Neuronal stem cell (in vitro differentiated cells): ENCODE measurements around the gene CCNB2. TPM values are rescaled to one million over a fixed set of nuclear protein-coding genes. Genes with fewer than 3 reads are reported as not detected.

ENCODE experiments used
- DNase-seq: peaks from one replicate; pipeline ENCODE4 v3.0.0-alpha.2; 2013; ENCODE audit warnings: low spot score
- H2AFZ ChIP-seq: one replicate; pipeline ENCODE4 v1.6.1; 2013; ENCODE audit warnings: mild to moderate bottlenecking, low read length, inconsistent platforms
- H2AK5ac ChIP-seq: 2 replicates; pipeline ENCODE4 v1.6.1; 2013; ENCODE audit warnings: low read depth, mild to moderate bottlenecking, inconsistent platforms, low read length, moderate library complexity, mixed read lengths
- H2BK120ac ChIP-seq: 2 replicates; pipeline ENCODE4 v1.6.1; 2013; ENCODE audit warnings: low read depth, mild to moderate bottlenecking, inconsistent platforms, low read length, moderate library complexity, mixed read lengths
- H2BK12ac ChIP-seq: one replicate; pipeline ENCODE4 v1.6.1; 2013; ENCODE audit warnings: low read length, inconsistent platforms
- H2BK15ac ChIP-seq: 2 replicates; pipeline ENCODE4 v1.6.1; 2013; ENCODE audit warnings: mild to moderate bottlenecking, low read length, inconsistent platforms, mixed read lengths
- H2BK5ac ChIP-seq: one replicate; pipeline ENCODE4 v1.6.1; 2013; ENCODE audit warnings: inconsistent platforms, mild to moderate bottlenecking, low read length, moderate library complexity
- H3K14ac ChIP-seq: one replicate; pipeline ENCODE4 v1.6.1; 2013; ENCODE audit warnings: low read length, inconsistent platforms
- H3K18ac ChIP-seq: 2 replicates; pipeline ENCODE4 v1.6.1; 2013; ENCODE audit warnings: low read length, inconsistent platforms
- H3K23ac ChIP-seq: 2 replicates; pipeline ENCODE4 v1.6.1; 2013; ENCODE audit warnings: low read depth, mild to moderate bottlenecking, mixed read lengths, low read length, inconsistent platforms; ENCODE audit not compliant: poor library complexity
- H3K27ac ChIP-seq: replicated peaks from 3 replicates; pipeline ENCODE4 v1.5.1; 2013; ENCODE audit warnings: low read length, inconsistent platforms
- H3K27me3 ChIP-seq, 3 experiments: 2 replicates each; pipeline ENCODE4 v1.6.1; 2013; ENCODE audit warnings: low read length in 3 of 3, mild to moderate bottlenecking in 2 of 3, inconsistent platforms in 1 of 3, low read depth in 1 of 3, mixed read lengths in 1 of 3, moderate library complexity in 1 of 3; ENCODE audit not compliant: control insufficient read depth in 3 of 3, insufficient read depth in 3 of 3
- H3K36me3 ChIP-seq, 2 donors: replicated peaks in 1 of 2; 2 replicates each; pipeline ENCODE4 v1.6.1; 2013; ENCODE audit warnings: low read length in 2 of 2; ENCODE audit not compliant: control insufficient read depth in 2 of 2, insufficient read depth in 2 of 2
- H3K4ac ChIP-seq: 2 replicates; pipeline ENCODE4 v1.6.1; 2013; ENCODE audit warnings: inconsistent platforms, mild to moderate bottlenecking, low read length, moderate library complexity
- H3K4me1 ChIP-seq, 2 donors: 1 replicate in 1 of 2; 2 replicates in 1 of 2; pipeline ENCODE4 v1.6.1; 2013; ENCODE audit warnings: low read length in 2 of 2, low read depth in 1 of 2; ENCODE audit not compliant: control insufficient read depth in 2 of 2, insufficient read depth in 1 of 2
- H3K4me2 ChIP-seq: one replicate; pipeline ENCODE4 v1.6.1; 2013; ENCODE audit warnings: mild to moderate bottlenecking, low read length, inconsistent platforms; ENCODE audit not compliant: insufficient read depth, poor library complexity, severe bottlenecking
- H3K4me3 ChIP-seq, 2 donors: 2 replicates each; pipeline ENCODE4 v1.5.1; 2013; ENCODE audit warnings: low read length in 2 of 2, mild to moderate bottlenecking in 2 of 2, inconsistent platforms in 1 of 2, moderate library complexity in 1 of 2
- H3K79me1 ChIP-seq: one replicate; pipeline ENCODE4 v1.6.1; 2013; ENCODE audit warnings: low read depth, mild to moderate bottlenecking, inconsistent platforms, low read length, moderate library complexity
- H3K9ac ChIP-seq: one replicate; pipeline ENCODE4 v1.6.1; 2013; ENCODE audit warnings: mild to moderate bottlenecking, low read depth, low read length, inconsistent platforms; ENCODE audit not compliant: poor library complexity
- H3K9me3 ChIP-seq, 2 donors: replicated peaks in 1 of 2; 2 replicates each; pipeline versions ENCODE3 to v1.6.1; 2013; ENCODE audit warnings: low read length in 2 of 2, mild to moderate bottlenecking in 2 of 2, inconsistent platforms in 1 of 2, low read depth in 1 of 2, mixed read lengths in 1 of 2, moderate library complexity in 1 of 2; ENCODE audit not compliant: control insufficient read depth in 2 of 2, insufficient read depth in 1 of 2
- H4K8ac ChIP-seq: one replicate; pipeline ENCODE4 v1.6.1; 2013; ENCODE audit warnings: low read depth, mild to moderate bottlenecking, inconsistent platforms, low read length, moderate library complexity
- H4K91ac ChIP-seq: one replicate; pipeline ENCODE4 v1.6.1; 2013; ENCODE audit warnings: low read length, low read depth, mild to moderate bottlenecking, inconsistent platforms; ENCODE audit not compliant: poor library complexity
- WGBS, 2 donors: extraction: QIAGEN DNeasy Blood & Tissue Kit; methylation state at CpG; one replicate each; pipeline ENCODE4 v1.1.7; 2013; ENCODE audit warnings: missing lambda C conversion rate in 2 of 2, mixed read lengths in 1 of 2; ENCODE audit not compliant: insufficient read length in 2 of 2, insufficient replicate concordance in 1 of 2; ENCODE audit errors: extremely low coverage in 2 of 2; 5-methylcytosine and 5-hydroxymethylcytosine counted together
- polyA plus RNA-seq, 2 experiments: library from polyadenylated mRNA; stranded (reverse); fragments of 200-250 nt; gene quantifications; one replicate each; pipeline ENCODE4 v1.2.3, GENCODE V29; 2013

CCNB2 gene
- 183 TPM for polyA plus RNA-seq (2013, experiment 1 of 2)
- polyA plus RNA-seq (2013, experiment 2 of 2) = 186 TPM

DNA sequence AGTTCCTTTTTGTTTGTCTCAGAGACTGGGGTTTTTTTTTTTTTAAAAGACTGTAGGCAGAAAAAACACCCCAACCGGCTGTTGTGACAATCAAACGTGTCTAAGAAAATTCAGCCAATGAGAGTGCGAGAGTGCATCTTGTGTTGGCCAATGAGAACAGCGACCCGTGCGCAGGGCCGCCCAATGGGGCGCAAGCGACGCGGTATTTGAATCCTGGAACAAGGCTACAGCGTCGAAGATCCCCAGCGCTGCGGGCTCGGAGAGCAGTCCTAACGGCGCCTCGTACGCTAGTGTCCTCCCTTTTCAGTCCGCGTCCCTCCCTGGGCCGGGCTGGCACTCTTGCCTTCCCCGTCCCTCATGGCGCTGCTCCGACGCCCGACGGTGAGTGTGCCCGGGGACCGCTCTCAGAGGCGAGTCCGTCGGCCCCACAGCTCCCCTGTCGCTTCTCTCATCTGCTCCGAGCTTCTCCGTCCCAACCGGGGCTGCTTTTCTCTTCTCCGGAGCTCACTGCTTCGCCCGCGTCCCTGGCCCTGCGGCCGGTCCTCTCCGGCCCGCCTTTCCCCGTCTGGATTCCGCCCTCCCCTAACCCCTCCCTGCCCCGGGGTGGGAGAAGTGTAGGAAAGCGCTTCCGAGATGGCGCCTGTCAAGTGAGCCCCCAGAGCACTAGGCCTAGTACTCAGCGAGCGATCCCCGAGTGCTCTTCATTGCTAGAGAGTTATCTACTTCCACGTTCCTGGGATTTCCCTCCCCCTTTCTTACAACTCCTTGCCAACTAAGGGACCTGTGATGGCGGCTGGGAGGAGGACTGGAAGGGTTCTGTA lies at the start of gene CCNB2:
Gene CCNB2 (plus strand): TSS at position 235 of the 821 bp plus-strand sequence. CDS start 123 bp downstream, at position 358.
- Histone ChIP-seq H2AFZ (peak within 1 kb of the TSS; percentile 89), H2BK15ac (no peak within 1 kb of the TSS), H4K91ac (no peak within 1 kb of the TSS)

DNA sequence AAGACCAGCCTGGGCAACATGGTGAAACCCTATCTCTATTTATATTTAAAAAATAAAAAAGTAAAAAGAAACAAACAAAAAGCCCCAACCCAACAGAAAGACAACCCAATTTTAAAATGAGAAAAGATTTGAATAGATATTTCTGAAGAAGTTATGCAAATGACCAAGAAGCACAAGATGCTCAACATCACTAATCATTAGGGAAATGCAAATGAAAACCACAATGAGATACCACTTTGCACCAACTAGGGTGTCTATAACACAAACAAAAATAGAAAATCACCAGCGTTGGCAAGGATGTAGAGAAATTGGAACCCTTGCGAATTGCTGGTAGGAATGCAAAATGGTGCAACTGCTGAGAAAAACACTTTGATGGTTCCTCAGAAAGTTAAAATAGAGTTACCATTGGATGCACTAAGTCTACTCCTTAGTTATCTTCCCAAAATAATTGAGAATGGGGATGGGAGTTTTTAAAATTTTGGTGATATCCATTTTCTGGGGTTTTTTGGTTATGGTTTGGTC lies 45.8 kb upstream of the CCNB2 start:
- H2BK5ac ChIP-seq = no peak overlapping the region
- H2AFZ ChIP-seq = no peak overlapping the region
- no peak overlapping the region for H3K14ac ChIP-seq
- H4K91ac ChIP-seq = no peak overlapping the region
- H3K4me3 ChIP-seq = no peak overlapping the region
- H3K9ac ChIP-seq = no peak overlapping the region
- H3K18ac ChIP-seq = no peak overlapping the region
- no peak for DNase-seq
- no peak overlapping the region for H3K4me2 ChIP-seq
- H3K27ac ChIP-seq = no peak overlapping the region
- peaks cover 19 to 99% of the 10 kb centered on the region in 2 donors for H3K36me3 ChIP-seq
- no peaks in the 10 kb centered on the region for H3K27me3 ChIP-seq
- no peak overlapping the region for H2BK15ac ChIP-seq
- no peak overlapping the region for H3K4ac ChIP-seq
- no peaks in the 10 kb centered on the region for H3K79me1 ChIP-seq
- no peak overlapping the region for H3K23ac ChIP-seq
- H2BK120ac ChIP-seq = no peak overlapping the region
- no peaks in the 10 kb centered on the region for H3K4me1 ChIP-seq
- no peak overlapping the region for H2AK5ac ChIP-seq
- no CpG with 5 or more reads among the region's 2 CpGs for WGBS, 2 donors
- no peaks in the 10 kb centered on the region for H3K9me3 ChIP-seq
- H4K8ac ChIP-seq = no peak overlapping the region
- H2BK12ac ChIP-seq = no peak overlapping the region

More for the DNA sequence above, at the start of gene CCNB2:
- DNase-seq = peak; percentile 90
- peak within 1 kb of the TSS; percentile 33 for H2BK5ac ChIP-seq
- H2BK12ac ChIP-seq = no peak within 1 kb of the TSS
- H2BK120ac ChIP-seq = no peak within 1 kb of the TSS
- no peaks in the 10 kb centered on the region for H3K27me3 ChIP-seq
- H3K23ac ChIP-seq = peak within 1 kb of the TSS; percentile 5
- no peak within 1 kb of the TSS for H3K4ac ChIP-seq
- no peaks in the 10 kb centered on the region for H3K9me3 ChIP-seq
- peaks cover 9 to 38% of the 10 kb centered on the region in 2 donors for H3K36me3 ChIP-seq
- H3K18ac ChIP-seq = peak within 1 kb of the TSS; percentile 86
- peak within 1 kb of the TSS; percentile 60 for H3K4me2 ChIP-seq
- no CpG with 5 or more reads among the region's 57 CpGs for WGBS, 2 donors
- peak within 1 kb of the TSS; percentile 92 for H3K9ac ChIP-seq
- H3K4me1 ChIP-seq = no peaks in the 10 kb centered on the region
- no peak within 1 kb of the TSS for H4K8ac ChIP-seq
- H2AK5ac ChIP-seq = peak within 1 kb of the TSS; percentile 30
- peak within 1 kb of the TSS; percentile 68 to 94 for H3K4me3 ChIP-seq
- H3K79me1 ChIP-seq = peaks cover 2% of the 10 kb centered on the region
- no peak within 1 kb of the TSS for H3K14ac ChIP-seq
- peak within 1 kb of the TSS; percentile 89 for H3K27ac ChIP-seq

- H2BK120ac ChIP-seq = no peak overlapping the region
- no peak overlapping the region for H3K4ac ChIP-seq
- H2AK5ac ChIP-seq = no peak overlapping the region
- DNase-seq = no peak
- no peak overlapping the region for H4K91ac ChIP-seq
- no peak overlapping the region for H2BK15ac ChIP-seq
- no CpG with 5 or more reads among the region's 4 CpGs for WGBS, 2 donors
- no peak overlapping the region for H3K4me3 ChIP-seq
- no peak overlapping the region for H4K8ac ChIP-seq
- no peaks in the 10 kb centered on the region for H3K79me1 ChIP-seq
- H3K23ac ChIP-seq = no peak overlapping the region
- no peak overlapping the region for H2AFZ ChIP-seq
- H3K27me3 ChIP-seq = no peaks in the 10 kb centered on the region
- no peak overlapping the region for H3K14ac ChIP-seq
- H3K4me2 ChIP-seq = no peak overlapping the region
- no peak overlapping the region for H3K18ac ChIP-seq
- H3K9ac ChIP-seq = no peak overlapping the region
- peaks cover 19 to 98% of the 10 kb centered on the region in 2 donors for H3K36me3 ChIP-seq
- no peak overlapping the region for H2BK12ac ChIP-seq
- H2BK5ac ChIP-seq = no peak overlapping the region
- H3K4me1 ChIP-seq = no peaks in the 10 kb centered on the region
- H3K27ac ChIP-seq = no peak overlapping the region
- H3K9me3 ChIP-seq = no peaks in the 10 kb centered on the region
Measured at GRCh38 chr15:59060348-59060747, 44.6 kb upstream of the CCNB2 start.

DNA sequence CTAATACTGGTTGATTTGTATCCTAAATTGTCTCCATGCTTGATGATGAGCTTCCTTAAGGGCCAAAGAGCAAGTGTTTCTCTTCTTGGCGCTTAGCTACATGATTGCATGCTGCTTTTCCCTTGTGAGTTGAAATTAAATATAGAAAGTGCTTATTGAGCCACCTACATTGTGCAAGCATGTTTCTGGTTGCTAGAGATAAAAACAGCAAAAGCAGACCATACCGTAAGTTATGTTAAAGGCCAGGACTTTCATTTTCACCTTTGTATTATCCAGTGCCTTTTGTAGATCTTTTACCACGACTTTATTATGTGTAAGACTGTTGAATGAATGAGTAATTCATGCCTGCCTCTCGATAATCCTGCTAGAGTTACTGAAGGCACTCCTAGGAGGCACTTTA lies 41.9 kb upstream of the CCNB2 start:
- no peak overlapping the region for H2BK5ac ChIP-seq
- no peak overlapping the region for H2BK15ac ChIP-seq
- no peak overlapping the region for H3K9ac ChIP-seq
- no peak overlapping the region for H3K4me2 ChIP-seq
- H2AFZ ChIP-seq = no peak overlapping the region
- H4K8ac ChIP-seq = no peak overlapping the region
- no peak overlapping the region for H3K4ac ChIP-seq
- no peak overlapping the region for H2BK120ac ChIP-seq
- H3K9me3 ChIP-seq = no peaks in the 10 kb centered on the region
- H2BK12ac ChIP-seq = no peak overlapping the region
- no peaks in the 10 kb centered on the region for H3K27me3 ChIP-seq
- H4K91ac ChIP-seq = no peak overlapping the region
- H3K79me1 ChIP-seq = no peaks in the 10 kb centered on the region
- H3K4me3 ChIP-seq = no peak overlapping the region
- peaks cover 26 to 98% of the 10 kb centered on the region in 2 donors for H3K36me3 ChIP-seq
- WGBS, 2 donors = no CpG with 5 or more reads among the region's 4 CpGs
- H3K4me1 ChIP-seq = no peaks in the 10 kb centered on the region
- no peak overlapping the region for H3K27ac ChIP-seq
- H3K23ac ChIP-seq = no peak overlapping the region
- no peak overlapping the region for H3K18ac ChIP-seq
- no peak overlapping the region for H2AK5ac ChIP-seq
- no peak overlapping the region for H3K14ac ChIP-seq
- DNase-seq = no peak
